OCI-M2 (cell line): Measurements from ENCODE around the gene AGPAT4.
"Not testable (repeated sequence)": the region's sequence is repeated elsewhere in the genome, so short reads cannot be mapped to it uniquely, and the experiment has no call there.

ENCODE experiments used
- DNase-seq: peaks from one replicate; lab custom pipeline; 2025; ENCODE audit not compliant: unreplicated experiment; lab: John Stamatoyannopoulos, UW

Gene AGPAT4

GRCh38 chr6:161140554-161140875 is 133.3 kb downstream of the AGPAT4 start:
- no peak for DNase-seq

- DNase-seq: no peak
Observed at GRCh38 chr6:161139766-161140553, 133.9 kb downstream of the AGPAT4 start.

- no peak for DNase-seq
Observed at GRCh38 chr6:161139304-161139765, 134.5 kb downstream of the AGPAT4 start.

- no peak for DNase-seq
Observed at GRCh38 chr6:161138543-161139303, 135.1 kb downstream of the AGPAT4 start.

DNA sequence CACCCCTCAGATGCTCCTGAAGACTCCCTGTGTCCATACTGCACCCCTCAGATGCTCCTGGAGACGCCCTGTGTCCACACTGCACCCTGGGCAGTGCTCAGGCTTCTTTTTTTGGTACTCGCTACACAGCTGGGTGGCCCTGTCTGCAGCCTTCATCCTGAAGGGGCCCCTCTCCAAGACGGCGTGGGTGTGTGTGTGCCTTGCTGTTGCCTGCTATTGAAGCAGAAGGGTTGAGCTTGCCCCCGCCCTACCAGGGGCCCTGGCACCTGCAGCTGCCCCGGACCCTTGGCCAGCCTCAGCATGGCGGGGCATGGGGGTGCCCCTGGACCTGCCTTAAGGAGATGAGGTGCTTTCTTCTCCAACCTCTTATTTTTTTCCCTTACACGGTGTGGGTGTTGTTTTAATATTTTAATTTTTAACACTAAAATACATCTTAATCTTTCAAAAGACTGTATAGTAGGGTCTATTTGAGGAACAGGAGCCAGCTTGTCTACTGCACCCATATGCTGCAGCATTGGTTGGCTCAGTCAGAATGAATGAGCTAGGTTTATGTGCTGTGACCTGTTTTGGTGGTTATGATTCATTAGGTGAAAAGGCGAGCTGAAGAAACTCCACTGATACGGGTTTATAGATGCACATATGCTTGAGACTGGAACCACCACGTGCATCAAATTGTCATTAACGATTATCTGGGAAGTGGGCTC is 135.9 kb downstream of the AGPAT4 start:
- no peak for DNase-seq

- DNase-seq: no peak
Observed at GRCh38 chr6:161137320-161137719, 136.5 kb downstream of the AGPAT4 start.

DNA sequence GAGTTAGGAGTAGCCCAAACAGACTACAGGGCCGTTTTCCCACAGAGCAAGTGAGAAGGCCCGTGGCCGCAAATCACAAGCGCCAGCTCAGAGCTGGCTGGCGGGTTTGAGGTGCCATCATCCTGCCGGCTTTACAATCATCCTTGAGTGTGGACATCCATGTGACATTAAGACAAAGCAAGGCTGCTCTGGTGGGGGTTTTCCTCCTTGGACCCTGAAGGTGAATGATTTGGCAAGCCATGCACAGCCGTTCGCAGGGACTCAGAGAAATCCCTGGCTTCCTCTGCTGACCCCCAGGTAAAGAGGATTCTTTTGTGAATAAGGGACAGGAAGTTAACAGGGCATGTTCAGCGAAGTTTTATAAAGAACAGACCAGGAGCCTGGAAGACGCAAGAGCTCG is 137.2 kb downstream of the AGPAT4 start:
- no peak for DNase-seq

GRCh38 chr6:161135695-161136591 is 137.9 kb downstream of the AGPAT4 start:
- DNase-seq: no peak

DNA sequence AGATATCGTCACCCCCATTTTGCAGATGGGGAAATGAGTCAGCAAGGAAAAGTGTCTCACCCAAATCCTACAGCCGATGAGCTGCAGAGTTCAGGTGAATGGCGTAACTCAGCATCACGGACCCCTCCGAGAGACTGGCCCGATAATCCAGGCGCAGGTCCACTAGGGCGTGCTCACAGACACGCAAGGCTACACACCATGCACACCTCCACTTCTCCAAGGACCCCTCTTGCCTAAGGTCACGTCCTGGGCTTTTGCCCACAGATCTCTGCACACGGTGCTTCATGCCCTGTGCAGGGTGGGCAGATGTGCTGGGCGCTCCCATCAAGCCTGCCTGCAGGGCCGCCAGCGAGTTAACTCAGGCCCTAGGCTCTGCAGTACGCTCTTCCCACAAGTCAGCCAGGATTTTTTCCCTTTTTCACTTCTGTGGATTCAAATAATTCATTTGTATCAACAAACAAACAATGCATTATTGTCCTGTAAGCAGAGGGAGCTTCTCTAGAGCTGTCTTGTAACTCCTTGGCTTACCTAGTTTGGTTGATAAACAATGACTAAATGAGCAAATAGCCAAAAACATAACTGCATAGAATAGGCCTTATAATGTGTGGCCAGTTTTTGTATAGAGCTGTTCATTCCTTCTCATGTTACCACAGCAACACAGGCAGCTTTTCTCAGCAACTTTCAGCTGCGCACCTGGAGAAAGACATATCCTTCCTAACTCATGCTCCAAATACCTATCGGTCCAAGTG is 139.1 kb downstream of the AGPAT4 start:
- no peak for DNase-seq

DNA sequence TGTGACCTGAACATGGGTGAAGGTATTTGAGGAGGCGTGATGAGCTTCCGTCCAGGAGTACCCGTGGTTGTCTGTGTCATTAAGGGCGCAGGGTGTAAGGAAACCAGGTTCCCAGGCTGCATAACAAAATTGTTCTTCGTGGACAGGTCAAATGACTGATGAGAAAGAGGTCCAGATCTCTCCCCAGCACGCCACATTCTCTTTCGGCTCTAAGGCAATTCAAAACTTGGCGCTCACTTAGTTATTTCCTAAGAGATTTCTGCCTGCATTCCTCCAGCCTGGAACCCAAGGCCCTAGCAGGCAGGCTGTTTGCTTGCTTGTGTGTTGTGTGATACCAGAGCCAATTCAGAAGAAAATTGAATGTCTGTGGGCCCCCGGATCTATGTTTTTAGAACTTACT is 139.9 kb downstream of the AGPAT4 start:
- no peak for DNase-seq

DNA sequence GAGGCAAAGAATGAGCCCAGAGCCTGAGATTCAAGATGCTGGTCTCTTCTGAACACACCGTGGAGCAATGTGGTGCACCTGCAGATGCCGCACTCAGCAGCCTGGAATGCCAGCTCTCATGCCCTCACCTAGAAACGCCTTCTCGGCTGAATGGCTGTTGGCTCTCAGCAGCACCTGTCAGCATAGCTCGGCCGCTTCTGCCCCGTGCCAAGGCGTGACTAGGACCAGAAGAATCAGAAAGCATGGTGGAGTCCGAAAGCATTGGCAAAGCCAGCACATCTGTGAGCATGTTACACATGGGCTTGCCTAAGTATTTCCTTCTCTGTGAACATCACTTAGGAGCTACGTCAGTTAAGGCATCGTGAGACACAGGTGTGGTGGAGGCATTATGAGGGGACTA is 141.5 kb downstream of the AGPAT4 start:
- no peak for DNase-seq

DNA sequence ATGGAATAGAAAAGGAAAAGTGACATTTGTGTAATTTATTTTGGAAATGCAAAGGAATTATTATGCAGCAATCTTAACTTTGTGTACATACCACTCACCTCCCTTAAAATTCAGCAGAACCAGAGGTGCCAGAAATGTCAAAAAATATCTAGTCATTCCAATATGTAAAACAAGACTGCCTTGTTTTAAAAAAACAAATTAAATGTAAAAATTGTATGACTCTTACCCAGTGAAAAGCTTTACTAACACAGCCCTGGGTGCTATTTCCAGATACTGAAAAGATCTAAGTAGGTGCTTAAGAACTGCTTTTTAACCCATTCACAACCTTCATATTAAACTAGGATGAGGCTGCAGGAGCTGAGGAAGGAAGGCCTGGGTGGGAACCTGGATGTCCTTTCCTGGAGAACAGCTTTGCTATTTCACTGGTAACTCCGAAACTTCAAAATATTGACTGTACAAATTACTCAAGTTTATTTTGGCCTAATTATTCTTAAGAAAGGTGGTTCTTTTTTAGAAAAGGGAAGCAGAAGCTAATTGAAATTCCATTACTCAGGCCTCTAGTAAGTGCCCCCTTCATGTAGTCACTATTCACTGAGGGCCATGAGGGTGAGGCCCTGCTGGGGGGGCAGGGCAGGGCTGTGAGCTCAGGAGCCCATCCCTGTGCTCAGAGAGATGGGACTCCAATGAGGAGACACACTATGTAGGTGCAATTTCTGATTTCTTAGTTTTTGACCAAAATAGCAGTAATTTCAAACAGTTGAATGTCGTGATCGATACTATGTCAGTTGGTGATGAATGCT is 142.7 kb downstream of the AGPAT4 start:
- DNase-seq: no peak

DNA sequence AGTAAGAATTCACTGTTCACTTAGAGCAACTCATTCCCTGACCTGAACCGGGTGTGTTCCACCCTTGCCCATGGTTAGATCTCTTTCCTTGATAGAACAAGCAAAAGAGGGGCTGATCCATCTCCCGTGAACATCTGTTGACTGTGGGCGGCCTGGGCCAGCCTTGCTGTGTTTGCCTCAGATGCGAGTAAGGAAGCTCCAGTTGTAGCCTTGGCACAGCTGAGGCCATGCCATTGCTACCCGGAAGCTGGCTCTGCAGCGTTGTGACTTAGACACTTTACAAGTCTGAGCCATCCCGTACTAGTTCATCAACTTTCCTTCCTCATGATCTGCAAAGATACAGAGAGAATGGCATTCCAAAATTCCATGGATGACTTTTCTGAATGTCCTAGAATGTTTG is 143.3 kb downstream of the AGPAT4 start:
- no peak for DNase-seq

DNA sequence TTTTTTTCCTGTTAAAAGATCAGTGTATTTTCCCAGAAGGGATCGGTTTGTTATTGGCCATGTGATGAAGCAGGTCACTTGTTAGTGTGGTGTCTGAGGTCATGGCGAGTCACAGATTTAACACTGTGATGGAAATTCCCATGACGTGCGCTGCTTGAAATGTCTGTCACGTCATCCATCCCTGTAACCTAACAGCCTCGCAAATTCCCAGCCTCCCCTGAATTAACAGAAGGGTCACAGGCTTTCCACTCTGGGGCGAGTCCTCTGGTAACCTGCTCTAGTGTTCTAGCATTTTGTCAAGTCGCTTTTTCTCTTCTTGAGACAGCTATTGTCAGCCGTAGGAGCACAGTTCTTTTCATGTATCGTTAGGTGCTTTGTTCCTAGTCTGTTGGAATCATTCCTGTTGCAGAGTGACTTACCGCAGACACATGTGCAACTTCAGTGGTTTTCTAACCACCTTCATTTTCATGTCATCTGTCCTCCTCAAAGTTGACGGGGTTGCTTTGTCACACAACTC is 145.1 kb downstream of the AGPAT4 start:
- no peak for DNase-seq

DNA sequence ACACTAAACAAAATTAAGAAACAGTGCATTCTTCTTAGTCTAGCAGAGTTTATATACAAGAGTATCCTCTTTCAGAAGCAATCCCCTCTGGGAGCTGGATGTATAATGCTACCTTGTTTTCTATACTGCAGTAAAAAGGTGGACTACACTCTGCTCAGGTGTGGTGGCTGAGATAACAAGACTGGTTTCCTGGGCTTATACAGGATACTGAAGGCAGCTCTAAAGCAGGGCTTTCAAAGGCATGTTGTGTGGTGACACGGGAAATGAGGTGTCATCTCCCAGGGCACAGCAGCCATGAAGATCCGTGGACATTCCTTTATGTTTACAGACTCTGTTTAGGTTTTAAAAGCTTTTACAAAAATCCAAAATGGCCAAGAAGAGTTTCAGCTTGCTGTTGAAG is 145.6 kb downstream of the AGPAT4 start:
- no peak for DNase-seq

DNA sequence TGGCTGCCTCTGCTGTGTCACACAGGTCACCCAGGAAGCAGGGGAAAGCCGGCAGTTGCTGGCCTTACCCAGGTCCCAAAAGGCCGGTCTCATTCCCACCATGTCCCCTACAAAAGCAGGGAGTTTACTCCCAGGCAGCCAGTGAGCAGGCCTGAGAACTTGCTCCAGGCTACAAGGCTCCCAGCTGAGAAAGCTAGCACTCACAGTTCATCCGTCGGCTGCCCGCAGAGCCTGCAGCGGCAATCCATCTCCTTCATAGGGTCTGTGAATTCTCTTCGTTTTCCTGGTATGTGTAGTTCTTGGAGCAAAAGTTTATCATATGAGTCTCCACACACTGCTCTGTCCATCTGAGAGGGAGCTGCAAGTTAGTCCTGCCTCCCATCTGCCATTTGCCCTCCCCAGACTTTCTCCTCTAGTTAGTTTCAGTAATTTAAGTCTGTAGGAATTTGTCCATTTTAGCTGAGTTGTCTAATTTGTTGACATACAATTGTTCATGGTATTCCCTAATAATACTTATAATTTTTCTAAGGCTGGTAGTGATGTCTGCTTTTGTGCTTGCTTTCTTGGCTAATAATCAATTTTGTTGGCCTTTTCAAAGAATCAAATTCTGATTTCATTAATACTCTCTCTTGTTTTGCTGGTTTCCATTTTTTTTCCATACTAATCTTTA is 146.7 kb downstream of the AGPAT4 start:
- no peak for DNase-seq

- no peak for DNase-seq
Observed at GRCh38 chr6:161125591-161125990, 148.3 kb downstream of the AGPAT4 start.

- DNase-seq: not testable (repeated sequence)
Observed at GRCh38 chr6:161123319-161123718, 150.5 kb downstream of the AGPAT4 start.

DNA sequence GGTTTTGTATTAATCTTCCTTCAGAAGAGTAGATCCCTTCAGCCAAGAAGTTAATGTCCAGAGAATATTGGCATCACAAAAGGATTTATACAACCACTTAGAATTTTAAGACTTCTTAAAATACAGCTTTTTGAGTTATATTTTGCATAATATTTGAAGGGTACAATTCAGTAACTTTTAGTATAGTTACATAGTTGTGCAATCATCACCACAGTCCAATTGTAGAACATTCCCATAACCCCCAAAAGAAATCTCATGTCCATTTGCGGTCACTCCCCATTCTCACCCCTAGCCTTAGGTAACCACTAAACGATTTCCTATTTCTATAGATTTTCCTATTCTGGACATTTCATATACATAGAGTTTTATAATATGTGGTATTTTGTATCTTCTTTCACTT is 155.9 kb downstream of the AGPAT4 start:
- DNase-seq: no peak
